B cell (primary cell): Measurements from ENCODE around the gene STK11. TPM values are rescaled to one million over a fixed set of nuclear protein-coding genes. Genes with fewer than 3 reads are reported as not detected.

Experiments
- ATAC-seq: fragments of 200-7000 bp; cut with Tn5 transposase; one replicate; pipeline ENCODE4 v1.10.0; 2021; ENCODE audit warnings: low read depth, mild to moderate bottlenecking, moderate number of reproducible peaks, moderate library complexity
- CTCF ChIA-PET: fragments of 350-600 bp; sonication (Branson Sonifier 250); formaldehyde crosslinking; loops from one replicate; lab custom pipeline; 2021; ENCODE audit warnings: antibody characterized with exemption, inconsistent platforms; lab: Charles Lee
- POLR2A ChIA-PET: fragments of 350-600 bp; sonication (Branson Sonifier 250); formaldehyde crosslinking; loops from one replicate; lab custom pipeline; 2021; ENCODE audit warnings: antibody characterized with exemption; lab: Charles Lee
- DNase-seq: peaks from one replicate; pipeline ENCODE4 v3.0.0; 2013
- H2AFZ ChIP-seq: 2 replicates; pipeline ENCODE4 v1.6.1; 2012; ENCODE audit warnings: mild to moderate bottlenecking, low read depth, low read length; ENCODE audit not compliant: insufficient read depth, poor library complexity, severe bottlenecking
- H3K27ac ChIP-seq, 2 donors: 1 replicate in 1 of 2; 2 replicates in 1 of 2; pipeline ENCODE4 v1.5.1; 2012 to 2013; ENCODE audit warnings: low read length in 2 of 2, mild to moderate bottlenecking in 2 of 2, moderate library complexity in 1 of 2
- H3K27me3 ChIP-seq, 4 experiments: fragments of 200-600 bp in 1 of 4; sonication (generic) in 1 of 4; replicated peaks in 1 of 4; 1 replicate in 2 of 4; 2 replicates in 2 of 4; pipeline versions ENCODE4 v1.6.1 to v1.7.0; 2013 to 2016; ENCODE audit warnings: low read length in 3 of 4, mild to moderate bottlenecking in 2 of 4, mixed read lengths in 1 of 4, moderate library complexity in 1 of 4; ENCODE audit not compliant: insufficient read depth in 4 of 4, control insufficient read depth in 3 of 4; ENCODE audit errors: control extremely low read depth in 1 of 4
- H3K36me3 ChIP-seq, 2 experiments: replicated peaks in 1 of 2; 1 replicate in 1 of 2; 2 replicates in 1 of 2; pipeline versions ENCODE4 v1.6.1 to v1.7.1; 2013; ENCODE audit warnings: low read length in 1 of 2; ENCODE audit not compliant: insufficient read depth in 2 of 2, control insufficient read depth in 1 of 2; ENCODE audit errors: control extremely low read depth in 1 of 2, extremely low read depth in 1 of 2
- H3K4me1 ChIP-seq, 2 donors: fragments of 200-600 bp in 1 of 2; sonication (generic) in 1 of 2; 1 replicate in 1 of 2; 2 replicates in 1 of 2; pipeline versions ENCODE4 v1.5.1 to v1.6.1; 2013 to 2017; ENCODE audit warnings: low read length in 2 of 2; ENCODE audit not compliant: control insufficient read depth in 2 of 2, insufficient read depth in 2 of 2
- H3K4me2 ChIP-seq: replicated peaks from 2 replicates; pipeline ENCODE3; 2012; ENCODE audit warnings: mild to moderate bottlenecking, low read depth, low read length; ENCODE audit not compliant: poor library complexity, severe bottlenecking
- H3K4me3 ChIP-seq, 5 experiments: fragments of 200-600 bp in 1 of 5; sonication (generic) in 1 of 5; 1 replicate in 3 of 5; 2 replicates in 2 of 5; pipeline versions ENCODE4 v1.5.1 to v1.7.0; 2011 to 2016; ENCODE audit warnings: low read length in 4 of 5, mild to moderate bottlenecking in 4 of 5, low read depth in 2 of 5, control low read depth in 1 of 5, moderate library complexity in 1 of 5; ENCODE audit not compliant: insufficient read depth in 1 of 5; ENCODE audit errors: control extremely low read depth in 1 of 5, extremely low read depth in 1 of 5
- H3K79me2 ChIP-seq: fragments of 200-600 bp; sonication (generic); one replicate; pipeline ENCODE4 v1.6.0; 2016; ENCODE audit warnings: low read length; ENCODE audit not compliant: control insufficient read depth, insufficient read depth
- H3K9ac ChIP-seq: fragments of 200-600 bp; sonication (generic); 2 replicates; pipeline ENCODE4 v1.6.1; 2017; ENCODE audit warnings: mild to moderate bottlenecking, low read length, moderate library complexity
- H3K9me3 ChIP-seq, 3 donors: one replicate each; pipeline versions ENCODE4 v1.6.1 to v1.7.1; 2013; ENCODE audit warnings: low read length in 2 of 3; ENCODE audit not compliant: control insufficient read depth in 2 of 3, insufficient read depth in 1 of 3; ENCODE audit errors: control extremely low read depth in 1 of 3
- H4K20me1 ChIP-seq: 2 replicates; pipeline ENCODE4 v1.6.0; 2012; ENCODE audit warnings: mild to moderate bottlenecking, low read length; ENCODE audit not compliant: insufficient read depth, control insufficient read depth, poor library complexity, severe bottlenecking
- H3K27ac Mint-ChIP-seq: one replicate; pipeline ENCODE4 v1.8.0; 2021; ENCODE audit warnings: mixed read lengths
- H3K27me3 Mint-ChIP-seq: one replicate; pipeline ENCODE4 v1.8.0; 2021; ENCODE audit warnings: mixed read lengths
- H3K4me1 Mint-ChIP-seq: one replicate; pipeline ENCODE4 v1.8.0; 2021; ENCODE audit warnings: mixed read lengths
- H3K4me3 Mint-ChIP-seq: one replicate; pipeline ENCODE4 v1.8.0; 2021; ENCODE audit warnings: mixed read lengths
- H3K9me3 Mint-ChIP-seq: one replicate; pipeline ENCODE4 v1.8.0; 2022; ENCODE audit warnings: mixed read lengths; ENCODE audit not compliant: insufficient read depth
- EZH2 ChIP-seq: IDR thresholded peaks from 2 replicates; pipeline ENCODE4 v1.6.1; 2012; ENCODE audit warnings: borderline replicate concordance, low read depth, mild to moderate bottlenecking, moderate library complexity, low read length; ENCODE audit not compliant: insufficient read depth, poor library complexity, severe bottlenecking
- WGBS: methylation state at CpG from one replicate; pipeline ENCODE4 v1.1.5; 2013; ENCODE audit warnings: missing lambda C conversion rate; ENCODE audit not compliant: insufficient coverage; 5-methylcytosine and 5-hydroxymethylcytosine counted together
- intact Hi-C: fragments of 100-400 bp; cut with micrococcal nuclease; formaldehyde crosslinking; loops from one replicate; pipeline ENCODE4 v1.10.0; 2022
- polyA plus RNA-seq: library from polyadenylated mRNA; depleted of rRNA; stranded (reverse); fragments of >200 nt; gene quantifications from 2 replicates; pipeline ENCODE4 v1.2.3, GENCODE V29; 2012
- total RNA-seq, 2 donors: library from RNA; stranded (reverse); fragments of 120-200 nt in 1 of 2; gene quantifications; 1 replicate in 1 of 2; 2 replicates in 1 of 2; pipeline versions ENCODE4 v1.2.3 to v1.2.4, GENCODE V29; 2013 to 2022
- TF ChIP-seq, protein P1 (sequence below): fragments of 200-600 bp; IDR thresholded peaks from one replicate; pipeline ENCODE4 v1.8.0; 2022; ENCODE audit warnings: antibody characterized with exemption, mild to moderate bottlenecking

Gene STK11
- total and polyA plus RNA-seq, 2 donors (not counting 1 experiment from before 2014, with no cell fraction given): 87.9 to 89.9 TPM

DNA sequence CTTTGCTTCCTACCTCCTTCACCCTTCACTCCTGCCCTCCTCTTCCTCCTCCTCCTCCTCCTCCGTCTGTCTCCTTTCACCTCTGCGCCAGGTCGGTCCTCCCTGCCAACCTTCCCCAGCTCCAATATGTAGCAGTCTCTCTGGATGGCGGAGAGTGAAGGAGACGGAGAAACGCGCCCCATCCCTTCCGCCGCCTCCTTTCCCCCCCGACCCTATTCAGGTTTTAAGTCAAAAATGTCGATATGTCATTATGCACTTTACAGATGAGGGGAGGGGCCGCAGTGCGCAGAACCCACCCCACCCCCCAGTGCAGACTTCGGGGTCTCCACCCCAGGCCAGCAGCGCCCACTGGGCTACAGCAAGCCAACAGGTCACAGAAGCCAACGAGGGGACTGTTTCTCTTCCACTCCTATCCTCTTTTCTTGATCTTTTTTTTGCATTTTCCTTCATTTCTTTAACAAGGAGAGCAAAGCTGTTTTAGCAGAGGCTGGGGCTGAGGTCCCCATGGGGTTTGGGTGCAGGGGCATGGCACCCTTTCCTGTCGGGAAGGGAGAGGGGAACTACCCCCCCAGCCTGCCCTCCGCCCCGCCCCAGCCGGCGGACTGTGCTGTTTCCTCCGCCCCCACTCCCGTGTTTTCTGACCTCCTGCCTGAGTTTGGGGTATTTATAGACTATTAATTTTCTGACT lies 52.0 kb downstream of the STK11 start:
- peak overlapping the region; percentile 81 for H3K27ac Mint-ChIP-seq
- H3K9ac ChIP-seq: no peak overlapping the region
- peaks cover 44% of the 10 kb centered on the region for H4K20me1 ChIP-seq
- H3K4me1 ChIP-seq: peaks cover 62 to 91% of the 10 kb centered on the region in 2 donors
- no peak overlapping the region for H2AFZ ChIP-seq
- no peak overlapping the region for H3K4me3 ChIP-seq
- peaks cover 64% of the 10 kb centered on the region for H3K79me2 ChIP-seq
- H3K4me1 Mint-ChIP-seq: peaks cover 71% of the 10 kb centered on the region
- ATAC-seq: no peak
- intact Hi-C loops: no loop called here
- no peaks in the 10 kb centered on the region for H3K27me3 ChIP-seq
- ChIA-PET POLR2A (interaction anchor here (0.6 to 10.7 kb wide), 2 partner anchors 8 to 1450 kb away, joined by 5 to 305 read pairs; partner anchors contain the start of gene CIRBP), CTCF (interaction anchor here (0.6 to 3.9 kb wide), 3 partner anchors 9 to 13 kb away, joined by 3 to 18 read pairs (median 4); no protein-coding TSS in a partner anchor)
- no peaks in the 10 kb centered on the region for H3K9me3 Mint-ChIP-seq
- H3K4me3 Mint-ChIP-seq: peak overlapping the region; percentile 97
- no peak for TF ChIP-seq EZH2
- TF ChIP-seq, protein P1, sequence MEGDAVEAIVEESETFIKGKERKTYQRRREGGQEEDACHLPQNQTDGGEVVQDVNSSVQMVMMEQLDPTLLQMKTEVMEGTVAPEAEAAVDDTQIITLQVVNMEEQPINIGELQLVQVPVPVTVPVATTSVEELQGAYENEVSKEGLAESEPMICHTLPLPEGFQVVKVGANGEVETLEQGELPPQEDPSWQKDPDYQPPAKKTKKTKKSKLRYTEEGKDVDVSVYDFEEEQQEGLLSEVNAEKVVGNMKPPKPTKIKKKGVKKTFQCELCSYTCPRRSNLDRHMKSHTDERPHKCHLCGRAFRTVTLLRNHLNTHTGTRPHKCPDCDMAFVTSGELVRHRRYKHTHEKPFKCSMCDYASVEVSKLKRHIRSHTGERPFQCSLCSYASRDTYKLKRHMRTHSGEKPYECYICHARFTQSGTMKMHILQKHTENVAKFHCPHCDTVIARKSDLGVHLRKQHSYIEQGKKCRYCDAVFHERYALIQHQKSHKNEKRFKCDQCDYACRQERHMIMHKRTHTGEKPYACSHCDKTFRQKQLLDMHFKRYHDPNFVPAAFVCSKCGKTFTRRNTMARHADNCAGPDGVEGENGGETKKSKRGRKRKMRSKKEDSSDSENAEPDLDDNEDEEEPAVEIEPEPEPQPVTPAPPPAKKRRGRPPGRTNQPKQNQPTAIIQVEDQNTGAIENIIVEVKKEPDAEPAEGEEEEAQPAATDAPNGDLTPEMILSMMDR: no peak
- H3K4me2 ChIP-seq: peak overlapping the region; percentile 99
- H3K36me3 ChIP-seq: peaks cover 0 to 43% of the 10 kb centered on the region in 2 experiments
- no peak for DNase-seq
- WGBS: 61% methylated on average over 9 of the region's 23 CpGs
- no peaks in the 10 kb centered on the region for H3K27me3 Mint-ChIP-seq
- peak overlapping the region; percentile 99 to 100 for H3K27ac ChIP-seq
- H3K9me3 ChIP-seq: no peaks in the 10 kb centered on the region

GRCh38 chr19:1258163-1258492 lies 52.5 kb downstream of the STK11 start:
- Histone ChIP-seq H2AFZ (no peak overlapping the region), H3K9ac (no peak overlapping the region), H3K4me3 (peak overlapping the region in 1 of 5 experiments; percentile 62), H3K36me3 (peaks cover 0 to 43% of the 10 kb centered on the region in 2 experiments), H3K79me2 (peaks cover 61% of the 10 kb centered on the region), H3K27ac (peak overlapping the region; percentile 99 to 100), H3K4me1 (peaks cover 66 to 91% of the 10 kb centered on the region in 2 donors), H3K9me3 (no peaks in the 10 kb centered on the region), H3K4me2 (peak overlapping the region; percentile 99), H4K20me1 (peaks cover 40% of the 10 kb centered on the region), H3K27me3 (no peaks in the 10 kb centered on the region)
- Mint-ChIP-seq H3K9me3 (no peaks in the 10 kb centered on the region), H3K27ac (peak overlapping the region; percentile 81), H3K27me3 (no peaks in the 10 kb centered on the region), H3K4me1 (peaks cover 73% of the 10 kb centered on the region), H3K4me3 (peak overlapping the region; percentile 97)
- DNase-seq (no peak), ATAC-seq (no peak)
- TF ChIP-seq, protein P1: no peak
- no peak for TF ChIP-seq EZH2
- 85% methylated on average over 2 of the region's 8 CpGs for WGBS
- CTCF ChIA-PET: interaction anchor here (0.6 to 3.9 kb wide), 3 partner anchors 8 to 14 kb away, joined by 3 to 18 read pairs (median 4); no protein-coding TSS in a partner anchor
- POLR2A ChIA-PET: interaction anchor here (0.6 to 10.7 kb wide), 3 partner anchors 7 to 164 kb away, joined by 3 to 305 read pairs (median 5); partner anchors contain the start of gene CIRBP
- intact Hi-C loops: no loop called here
